Uterus (tissue), 4 donors: ENCODE results near the gene SKAP1. TPM values are rescaled to one million over a fixed set of nuclear protein-coding genes. Genes with fewer than 3 reads are reported as not detected.
A peak's percentile ranks its signal among the peaks of the same experiment; 100 is the strongest.

Experiments used
- DNase-seq, 2 donors: peaks; one replicate each; pipeline ENCODE4 v3.0.0-alpha.2; 2019 to 2020
- H3K27ac ChIP-seq, 2 donors: fragments of 200-600 bp; sonication (generic); 1 replicate in 1 of 2; 2 replicates in 1 of 2; pipeline ENCODE4 v1.5.1; 2016 to 2018
- H3K27me3 ChIP-seq, 2 donors: fragments of 200-600 bp; sonication (generic); one replicate each; pipeline ENCODE4 v1.5.1; 2018 to 2019; ENCODE audit warnings: control low read depth in 1 of 2
- H3K36me3 ChIP-seq, 2 donors: fragments of 200-600 bp; sonication (generic); one replicate each; pipeline ENCODE4 v1.5.1; 2019; ENCODE audit warnings: control low read depth in 1 of 2
- H3K4me1 ChIP-seq, 2 donors: fragments of 200-600 bp; sonication (generic); one replicate each; pipeline ENCODE4 v1.5.1; 2018 to 2019; ENCODE audit warnings: control low read depth in 1 of 2
- H3K4me3 ChIP-seq, 2 donors: fragments of 200-600 bp; sonication (generic); 1 replicate in 1 of 2; 2 replicates in 1 of 2; pipeline ENCODE4 v1.5.1; 2018 to 2019; ENCODE audit warnings: mild to moderate bottlenecking in 1 of 2
- H3K9me3 ChIP-seq, 2 donors: fragments of 200-600 bp; sonication (generic); one replicate each; pipeline ENCODE4 v1.5.1; 2019; ENCODE audit warnings: control low read depth in 1 of 2
- CTCF ChIP-seq, 4 experiments: fragments of 200-600 bp in 2 of 4; fragments of 450-650 bp in 2 of 4; sonication (generic) in 2 of 4; IDR thresholded peaks; one replicate each; pipeline ENCODE4 v1.5.1; 2016 to 2019; ENCODE audit warnings: antibody characterized with exemption in 4 of 4, mild to moderate bottlenecking in 2 of 4, moderate library complexity in 1 of 4
- POLR2A ChIP-seq, 2 donors: fragments of 450-650 bp; IDR thresholded peaks; one replicate each; pipeline ENCODE4 v1.6.1; 2016; ENCODE audit warnings: antibody characterized with exemption in 2 of 2, mild to moderate bottlenecking in 1 of 2, moderate library complexity in 1 of 2
- intact Hi-C: fragments of 100-400 bp; cut with DNase I; formaldehyde crosslinking; loops from one replicate; pipeline ENCODE4 v1.15.1; 2023; ENCODE audit warnings: low total_unique reads
- total RNA-seq, 4 donors: library from RNA; depleted of rRNA in 3 of 4; stranded (reverse); fragments of >200 nt in 3 of 4; gene quantifications; one replicate each; pipeline versions ENCODE4 v1.1.0 to v1.2.4, GENCODE V29; 2014 to 2023
- donor health status: DM: yes; HTN: yes; CAD: no.

Gene SKAP1
- total RNA-seq, 4 donors from 2014 or later: 0.51 to 2.4 (median 1.9) TPM; not detected in 1

- intact Hi-C loops: no loop called here
- H3K9me3 ChIP-seq: no peaks in the 10 kb centered on the region
- no peak overlapping the region for H3K27ac ChIP-seq
- DNase-seq: no peak
- H3K27me3 ChIP-seq: no peaks in the 10 kb centered on the region
- no peaks in the 10 kb centered on the region for H3K4me1 ChIP-seq
- no peak overlapping the region for H3K4me3 ChIP-seq
- TF ChIP-seq CTCF (IDR thresholded peaks at IDR 0.05) (no peak), POLR2A (IDR thresholded peaks at IDR 0.05) (no peak)
- H3K36me3 ChIP-seq: no peaks in the 10 kb centered on the region
Measured at GRCh38 chr17:48228720-48229119, 201.3 kb downstream of the SKAP1 start.

GRCh38 chr17:48225725-48226567 lies 204.1 kb downstream of the SKAP1 start:
- Histone ChIP-seq H3K4me3 (no peak overlapping the region), H3K27ac (no peak overlapping the region), H3K36me3 (no peaks in the 10 kb centered on the region), H3K9me3 (no peaks in the 10 kb centered on the region), H3K27me3 (no peaks in the 10 kb centered on the region), H3K4me1 (no peaks in the 10 kb centered on the region)
- no peak for TF ChIP-seq POLR2A (IDR thresholded peaks at IDR 0.05)
- TF ChIP-seq CTCF (IDR thresholded peaks at IDR 0.05): no peak
- DNase-seq: no peak
- intact Hi-C loops: no loop called here

- no peaks in the 10 kb centered on the region for H3K9me3 ChIP-seq
- H3K27me3 ChIP-seq: no peaks in the 10 kb centered on the region
- no peaks in the 10 kb centered on the region for H3K36me3 ChIP-seq
- H3K4me3 ChIP-seq: no peak overlapping the region
- DNase-seq: no peak
- intact Hi-C loops: no loop called here
- TF ChIP-seq POLR2A (IDR thresholded peaks at IDR 0.05) (no peak), CTCF (IDR thresholded peaks at IDR 0.05) (no peak)
- no peaks in the 10 kb centered on the region for H3K4me1 ChIP-seq
- no peak overlapping the region for H3K27ac ChIP-seq
Measured at GRCh38 chr17:48223945-48224344, 206.1 kb downstream of the SKAP1 start.

- Histone ChIP-seq H3K4me1 (no peaks in the 10 kb centered on the region), H3K36me3 (no peaks in the 10 kb centered on the region), H3K4me3 (no peak overlapping the region), H3K9me3 (no peaks in the 10 kb centered on the region), H3K27me3 (peaks cover 0 to 6% of the 10 kb centered on the region in 2 donors), H3K27ac (no peak overlapping the region)
- TF ChIP-seq POLR2A (IDR thresholded peaks at IDR 0.05): no peak
- no peak for TF ChIP-seq CTCF (IDR thresholded peaks at IDR 0.05)
- no peak for DNase-seq
- intact Hi-C loops: no loop called here
Measured at GRCh38 chr17:48219617-48220016, 210.4 kb downstream of the SKAP1 start.

GRCh38 chr17:48215583-48216139 lies 214.4 kb downstream of the SKAP1 start:
- DNase-seq: no peak
- H3K4me3 ChIP-seq: no peak overlapping the region
- no peak overlapping the region for H3K27ac ChIP-seq
- intact Hi-C loops: no loop called here
- no peaks in the 10 kb centered on the region for H3K36me3 ChIP-seq
- H3K9me3 ChIP-seq: no peaks in the 10 kb centered on the region
- no peaks in the 10 kb centered on the region for H3K4me1 ChIP-seq
- TF ChIP-seq POLR2A (IDR thresholded peaks at IDR 0.05) (no peak), CTCF (IDR thresholded peaks at IDR 0.05) (peak in 2 of 4 experiments; percentile 17 to 23)
- peaks cover 0 to 6% of the 10 kb centered on the region in 2 donors for H3K27me3 ChIP-seq
